IPS DF 4.7 (cell line): ENCODE measurements around the gene SUFU.
"Not testable (repeated sequence)": the region's sequence is repeated elsewhere in the genome, so short reads cannot be mapped to it uniquely, and the experiment has no call there.

ENCODE experiments used
- DNase-seq: peaks from one replicate; pipeline ENCODE4 v3.0.0-alpha.2; 2013; ENCODE audit warnings: low spot score; ENCODE audit errors: extremely low read depth

SUFU gene

DNA sequence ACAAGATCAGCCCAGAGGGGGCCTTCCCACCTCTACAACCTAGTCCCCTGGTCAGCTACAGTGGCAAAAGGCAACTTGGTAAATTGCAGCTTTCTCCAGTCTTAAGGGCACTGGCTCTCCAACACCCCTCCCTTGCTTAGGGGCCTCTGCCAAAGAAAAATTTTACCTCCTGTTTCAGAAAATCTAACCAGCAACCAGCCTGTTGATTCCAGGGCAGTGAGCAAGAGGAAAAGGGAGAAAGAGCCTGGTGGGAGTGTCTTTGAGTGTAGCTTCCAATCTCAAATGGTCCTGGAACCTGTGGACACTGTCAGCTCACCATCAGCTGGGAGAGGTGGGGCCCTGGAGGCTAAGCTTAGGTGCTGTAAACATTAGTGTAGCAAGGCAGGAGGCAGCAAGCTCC, 24.1 kb upstream of the SUFU start:
- no peak for DNase-seq

DNA sequence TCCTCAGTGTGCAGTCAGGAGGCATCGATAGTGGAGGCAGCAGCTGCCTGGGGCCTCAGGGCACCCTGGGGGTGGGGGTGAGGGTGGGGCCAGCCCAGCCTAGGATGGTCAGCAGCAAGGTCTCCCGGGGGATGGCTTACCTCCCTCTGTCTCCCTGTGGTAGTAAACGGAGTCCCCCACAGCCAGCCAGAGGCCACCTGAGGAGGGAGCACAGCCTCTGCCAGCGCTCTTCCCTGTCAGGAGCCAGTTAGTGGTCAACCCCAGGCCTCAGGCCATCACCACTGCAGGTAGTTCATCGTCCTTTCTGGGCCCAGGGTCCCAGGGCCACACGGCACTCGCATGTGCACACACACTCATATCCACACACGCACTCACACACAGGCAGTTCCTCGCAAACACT, 23.4 kb upstream of the SUFU start:
- no peak for DNase-seq

DNA sequence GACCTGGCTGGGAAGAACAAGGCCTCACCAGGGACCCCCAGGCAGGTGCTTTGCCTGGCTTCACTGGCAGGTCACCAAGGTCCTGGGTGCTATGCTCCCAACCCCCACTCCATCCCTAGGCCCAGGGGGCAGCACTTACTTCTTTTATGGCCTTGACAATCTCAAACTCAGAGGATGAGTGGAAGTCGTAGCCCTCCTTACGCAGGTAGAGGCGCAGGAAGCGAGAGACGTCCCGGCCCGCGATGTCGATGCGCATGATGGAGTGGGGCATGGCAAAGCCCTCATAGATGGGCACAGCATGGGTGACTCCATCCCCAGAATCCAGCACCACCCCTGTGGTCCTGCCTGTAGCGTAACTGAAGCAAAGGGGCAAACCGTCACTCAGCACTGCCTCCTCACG, 19.8 kb upstream of the SUFU start:
- no peak for DNase-seq

DNA sequence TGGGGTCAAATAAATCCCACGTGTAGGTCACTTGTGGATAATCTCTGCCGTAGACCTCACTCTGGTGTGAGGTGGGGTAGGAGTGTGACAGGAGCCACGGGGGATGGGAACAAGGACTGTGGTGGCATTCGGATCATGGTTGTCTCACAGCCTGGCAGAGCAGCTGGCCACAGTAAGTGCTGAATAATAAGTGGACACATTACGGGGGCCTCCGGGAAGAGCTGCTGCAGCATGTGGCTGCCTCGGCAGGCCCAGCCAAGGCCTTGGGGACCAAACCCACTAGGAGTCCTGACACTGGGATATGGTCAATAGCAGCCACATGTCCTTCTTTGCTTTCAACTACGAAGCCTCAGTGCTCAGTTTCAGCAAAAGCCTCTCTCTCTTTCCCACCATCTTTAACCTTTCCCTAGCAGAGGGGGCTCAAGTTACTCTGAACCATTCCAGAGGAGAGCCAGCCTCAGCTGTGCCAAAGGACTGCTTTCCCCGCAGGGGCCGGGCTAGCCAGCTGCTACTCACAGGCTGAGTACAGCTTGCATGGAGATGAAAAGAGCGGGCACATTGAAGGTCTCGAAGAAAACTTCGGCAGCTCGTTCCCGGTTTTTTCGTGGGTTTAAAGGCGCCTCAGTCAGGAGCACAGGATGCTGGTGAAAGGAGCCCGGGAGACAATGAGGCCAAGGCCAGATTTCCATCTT, 18.5 kb upstream of the SUFU start:
- DNase-seq: no peak

DNA sequence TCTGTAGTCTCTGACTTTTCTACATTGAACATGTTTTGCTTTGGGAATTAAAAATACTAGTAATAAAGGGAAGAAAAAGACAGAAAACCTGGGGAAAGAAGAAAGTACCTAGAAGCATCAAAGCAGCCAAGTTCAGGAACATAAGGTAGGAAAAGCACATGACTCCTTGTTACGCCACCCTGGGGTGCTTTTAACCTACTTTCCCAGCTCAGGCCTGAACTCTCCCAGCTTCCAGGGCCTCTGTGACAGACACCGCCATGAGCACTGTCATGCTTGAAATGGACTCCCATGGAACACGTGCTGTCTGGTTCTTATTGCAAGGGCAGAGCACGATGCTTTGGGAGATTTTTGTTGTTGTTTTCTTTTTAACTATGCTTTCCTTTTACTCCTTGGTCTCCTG, 12.6 kb upstream of the SUFU start:
- no peak for DNase-seq

DNA sequence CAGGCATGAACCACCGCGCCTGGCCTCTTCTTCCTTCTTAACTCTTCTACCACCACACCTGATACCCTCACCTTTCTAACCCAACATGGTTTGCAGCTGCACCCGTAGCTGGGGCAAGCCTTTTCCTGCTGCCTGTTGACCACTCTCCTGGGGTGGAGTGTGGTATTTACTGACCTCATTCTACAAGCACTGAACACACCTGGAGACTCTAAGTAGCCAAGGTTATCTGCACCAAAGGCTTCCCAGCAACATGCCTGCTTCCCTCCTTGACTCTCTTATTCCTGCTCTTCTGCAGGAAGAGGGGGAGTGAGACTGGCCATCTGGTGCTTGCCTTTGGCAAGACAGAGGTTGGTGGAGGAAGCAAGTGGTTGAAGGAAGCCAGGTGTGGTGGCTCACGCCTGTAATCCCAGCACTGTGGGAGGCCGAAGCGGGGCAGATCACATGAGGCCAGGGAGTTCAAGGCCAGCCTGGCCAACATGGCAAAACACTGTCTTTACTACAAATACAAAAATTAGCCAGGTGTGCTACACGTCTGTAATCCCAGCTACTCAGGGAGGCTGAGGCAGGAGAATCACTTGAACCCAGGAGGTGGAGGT, 11.3 kb upstream of the SUFU start:
- no peak for DNase-seq

DNA sequence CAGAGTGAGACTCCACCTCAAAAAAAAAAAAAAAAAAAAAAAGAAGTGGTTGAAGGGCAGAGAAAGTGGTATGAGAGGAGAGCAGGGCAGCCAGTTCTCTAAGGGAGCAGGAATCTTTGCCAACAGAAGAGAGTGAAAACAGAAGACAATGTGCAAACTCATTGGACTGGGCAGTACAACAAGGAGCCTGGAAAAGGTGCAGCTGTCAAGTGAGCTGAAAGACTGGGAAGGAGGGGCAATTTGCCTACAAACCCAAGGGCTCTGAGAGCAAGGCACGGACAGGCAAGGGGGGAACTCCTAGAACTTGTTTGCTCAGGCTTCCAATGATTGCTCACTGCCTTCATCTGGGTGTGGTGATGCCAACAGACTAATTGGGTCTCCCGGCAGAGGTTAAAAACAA, 10.8 kb upstream of the SUFU start:
- no peak for DNase-seq

DNA sequence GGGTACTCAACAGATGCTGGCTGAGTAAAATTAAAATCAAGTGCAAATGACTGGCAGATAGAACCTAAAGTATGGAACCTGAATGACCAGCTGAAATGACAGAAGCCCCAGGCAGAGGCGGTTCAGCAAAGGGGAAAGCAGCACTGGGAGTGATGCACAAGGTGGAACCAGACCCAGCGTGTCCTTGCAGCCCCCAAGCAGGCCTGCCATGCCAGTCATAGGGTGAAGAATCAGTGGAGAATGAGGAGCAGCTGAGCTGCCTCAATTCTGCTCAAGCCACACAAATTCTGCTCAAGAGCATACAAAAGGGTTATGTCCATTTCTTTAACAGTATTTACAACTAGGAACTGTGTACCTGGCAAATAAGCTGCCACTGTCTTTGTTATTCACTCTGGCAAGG, 10.0 kb upstream of the SUFU start:
- DNase-seq: no peak

DNA sequence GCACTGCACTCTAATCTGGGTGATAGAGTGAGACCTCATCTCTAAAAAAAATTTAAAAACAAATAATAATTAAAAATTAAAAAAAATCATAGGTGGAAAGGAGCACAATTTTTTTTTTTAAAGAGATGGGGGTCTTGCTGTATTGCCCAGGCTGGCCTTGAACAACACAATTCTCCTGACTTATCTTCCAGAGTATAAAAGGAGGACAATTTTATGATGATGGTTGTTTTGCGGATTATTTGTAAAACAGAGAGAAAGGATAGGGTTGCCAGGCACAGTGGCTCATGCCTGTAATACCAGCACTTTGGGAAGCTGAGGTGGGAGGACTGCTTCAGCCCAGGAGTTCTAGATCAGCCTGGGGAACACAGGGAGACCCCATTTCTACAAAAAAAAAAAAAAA, 6.2 kb upstream of the SUFU start:
- DNase-seq: no peak

DNA sequence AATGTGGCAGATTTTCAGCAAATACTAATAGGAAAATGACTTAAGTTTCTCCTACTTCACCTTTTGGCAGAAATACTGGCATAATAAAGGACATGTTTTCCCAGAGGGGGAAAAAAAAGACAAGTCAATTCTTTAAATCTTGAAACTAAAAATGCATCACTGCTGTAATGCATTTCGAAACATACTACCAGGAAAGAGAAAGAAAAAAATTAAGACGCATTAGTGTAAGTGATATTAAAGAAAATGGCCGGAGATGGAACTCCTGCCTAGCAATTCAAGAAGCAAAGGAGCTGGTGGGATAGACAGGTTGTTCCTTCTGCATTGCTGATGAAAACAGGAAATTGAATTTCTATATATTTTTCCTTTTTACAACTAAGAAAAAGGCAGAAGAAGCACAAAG, 4.4 kb upstream of the SUFU start:
- DNase-seq: no peak

DNA sequence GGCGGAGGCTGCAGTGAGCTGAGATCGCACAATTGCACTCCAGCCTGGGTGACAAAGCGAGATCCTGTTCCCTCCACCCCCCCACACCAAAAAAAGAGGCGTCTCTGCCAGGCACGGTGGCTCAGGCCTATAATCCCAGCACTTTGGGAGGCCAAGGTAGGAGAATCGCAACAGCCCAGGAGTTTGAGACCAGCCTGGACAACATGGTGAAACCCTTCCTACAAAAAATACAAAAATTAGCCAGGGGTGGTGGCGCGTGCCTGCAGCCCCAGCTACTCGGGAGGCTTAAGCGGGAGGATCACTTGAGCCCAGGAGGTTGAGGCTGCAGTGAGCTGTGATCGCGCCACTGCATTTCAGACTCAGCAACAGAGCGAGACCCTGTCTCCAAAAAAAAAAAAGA, 3.1 kb upstream of the SUFU start:
- not testable (repeated sequence) for DNase-seq

DNA sequence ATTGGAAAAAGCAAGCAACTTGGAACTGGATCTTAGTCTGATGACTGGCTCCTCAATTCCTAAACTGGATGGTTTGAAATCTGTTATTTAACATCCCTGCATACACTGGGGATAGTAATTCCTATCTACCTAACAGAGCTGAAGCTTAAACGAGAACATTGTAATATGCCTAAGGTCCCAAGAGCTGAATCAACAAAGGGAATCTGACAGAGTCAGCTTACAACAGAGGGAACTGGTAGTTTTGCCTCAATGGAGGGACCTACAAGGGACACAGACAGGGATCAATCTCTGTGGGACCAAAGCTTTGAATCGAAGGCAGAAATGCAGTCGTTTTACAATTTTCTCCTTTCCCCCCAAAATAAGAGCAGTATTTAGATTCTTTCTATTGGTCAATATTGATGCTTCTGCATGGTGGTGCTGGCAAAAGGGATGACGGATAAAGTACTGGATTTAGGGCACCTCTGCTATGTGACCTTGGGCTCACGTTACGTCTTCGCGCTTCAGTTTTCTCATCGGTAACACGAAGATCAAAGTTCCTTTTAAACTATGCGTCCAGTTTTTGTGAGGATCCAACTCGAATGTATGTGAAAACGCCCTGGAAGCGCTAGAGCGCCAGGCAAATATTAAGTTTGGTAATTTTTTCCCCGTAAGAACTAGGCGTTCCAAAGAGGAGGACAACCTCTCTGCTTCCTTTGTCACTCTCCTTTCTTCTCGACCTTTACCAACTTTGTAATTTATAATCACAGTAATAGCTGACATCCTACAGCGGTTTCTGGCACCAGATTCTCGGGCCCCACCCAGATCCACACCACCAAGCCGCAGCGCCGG, 2.4 kb upstream of the SUFU start:
- no peak for DNase-seq

DNA sequence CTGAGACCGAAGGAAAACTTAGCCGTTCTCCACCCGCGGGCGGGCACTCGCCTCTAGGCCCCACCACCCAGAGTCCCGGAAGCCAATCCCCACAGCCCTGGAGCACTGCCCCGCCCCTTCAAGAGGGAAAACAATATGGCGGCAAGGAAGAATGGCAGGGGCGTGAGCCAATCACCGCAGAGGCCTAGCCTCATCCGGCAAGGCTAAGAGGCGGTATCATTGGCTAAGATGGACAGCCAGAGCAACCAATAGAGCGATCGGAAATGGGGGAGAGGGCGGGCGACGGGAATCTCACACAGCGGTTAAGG, 1.8 kb upstream of the SUFU start:
- peak; percentile 90 for DNase-seq

DNA sequence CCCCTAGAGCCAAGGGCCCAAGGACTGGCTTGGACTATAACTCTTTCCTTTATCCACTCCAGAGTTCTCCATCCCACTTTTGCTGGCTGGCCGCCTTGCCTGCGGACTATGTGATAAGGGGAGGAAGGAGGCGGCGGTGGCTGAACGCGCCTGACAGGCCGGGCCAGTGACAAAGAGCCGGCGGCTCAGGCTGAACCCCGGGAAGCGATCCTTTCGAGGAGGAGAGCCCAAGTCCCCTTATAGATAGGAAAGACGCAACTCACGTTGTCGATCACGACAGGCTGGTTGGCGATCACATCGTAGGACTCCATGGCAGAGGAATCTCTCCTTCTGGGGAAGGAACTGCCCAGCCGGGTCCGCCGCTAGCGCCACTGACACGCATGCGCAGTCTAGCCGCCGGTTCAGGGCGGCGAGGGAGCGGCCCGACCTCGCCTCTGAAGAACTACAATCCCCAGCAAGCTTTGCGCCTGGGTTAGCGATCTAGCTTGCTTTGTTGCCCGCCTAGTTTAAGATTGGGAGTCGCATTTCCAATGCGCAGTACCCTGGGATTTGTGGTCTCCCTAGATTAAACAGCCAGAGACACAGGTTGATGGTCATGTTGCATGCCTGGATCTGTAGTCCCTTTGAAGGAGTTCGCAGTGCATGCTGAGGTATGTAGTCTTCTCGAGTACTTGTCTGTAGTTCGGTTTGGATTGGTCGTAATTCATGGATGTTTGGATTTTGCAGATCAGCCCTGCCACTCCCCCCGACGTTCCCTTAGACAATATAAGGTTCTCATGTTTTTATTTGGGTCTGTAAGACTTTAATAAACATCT, 1.2 kb upstream of the SUFU start, which contains the start of gene ACTR1A:
Gene ACTR1A, minus strand, starts transcription at position 376 of the 815 bp plus-strand sequence. Its CDS starts 65 bp downstream, at position 311.
- peak; percentile 99 for DNase-seq

DNA sequence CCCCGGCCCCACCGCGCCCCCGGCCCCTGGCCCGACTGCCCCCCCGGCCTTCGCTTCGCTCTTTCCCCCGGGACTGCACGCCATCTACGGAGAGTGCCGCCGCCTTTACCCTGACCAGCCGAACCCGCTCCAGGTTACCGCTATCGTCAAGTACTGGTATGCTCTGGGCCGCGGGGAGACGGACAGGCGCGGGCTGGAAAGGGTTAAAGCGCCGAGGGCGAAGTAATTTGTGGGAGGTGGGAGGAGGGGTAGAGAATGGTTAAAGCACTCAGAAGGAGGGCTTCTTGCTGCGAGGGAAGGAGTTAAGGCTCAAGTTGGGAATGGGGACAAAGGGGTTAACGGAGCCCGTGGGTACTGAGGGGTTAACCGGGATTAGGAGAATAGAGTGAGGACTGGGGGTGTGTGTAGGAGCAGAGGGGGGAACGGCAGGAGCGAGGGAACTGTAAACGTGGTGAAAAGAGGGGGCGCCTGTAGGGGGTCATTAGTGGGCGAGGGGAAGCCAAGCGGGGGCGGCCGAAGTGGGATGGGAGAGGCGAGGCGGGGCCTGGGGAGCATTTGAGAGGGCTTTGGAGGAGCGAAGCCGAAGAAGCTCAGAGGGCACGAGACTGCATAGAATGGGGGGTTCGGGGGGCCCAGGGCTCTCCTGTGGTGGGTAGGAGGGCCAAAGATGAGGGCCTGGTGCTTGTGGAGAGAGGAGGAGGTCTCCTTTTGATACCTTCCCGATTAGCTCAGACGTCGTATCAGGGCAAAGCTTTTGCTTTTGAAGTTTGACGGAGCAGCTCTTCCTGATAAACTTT, 605 bp downstream of the SUFU start:
- DNase-seq: peak; percentile 38

DNA sequence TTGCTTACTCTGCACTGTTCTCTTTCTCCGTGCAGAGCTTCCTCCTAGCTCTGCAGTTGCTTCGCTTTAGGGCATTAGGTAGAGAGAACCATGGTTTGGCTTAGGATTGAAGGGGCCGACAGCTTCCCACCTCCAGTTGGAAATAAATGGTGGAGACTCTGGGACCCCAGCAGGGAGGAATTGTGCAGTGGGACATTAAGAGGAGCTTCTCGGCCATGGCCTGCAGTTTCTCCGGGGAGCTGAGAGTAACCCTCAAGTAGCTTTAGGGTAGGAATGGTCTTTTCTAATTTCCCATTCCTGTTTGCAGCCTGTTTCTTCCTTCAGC, 1.2 kb downstream of the SUFU start:
- DNase-seq: no peak

DNA sequence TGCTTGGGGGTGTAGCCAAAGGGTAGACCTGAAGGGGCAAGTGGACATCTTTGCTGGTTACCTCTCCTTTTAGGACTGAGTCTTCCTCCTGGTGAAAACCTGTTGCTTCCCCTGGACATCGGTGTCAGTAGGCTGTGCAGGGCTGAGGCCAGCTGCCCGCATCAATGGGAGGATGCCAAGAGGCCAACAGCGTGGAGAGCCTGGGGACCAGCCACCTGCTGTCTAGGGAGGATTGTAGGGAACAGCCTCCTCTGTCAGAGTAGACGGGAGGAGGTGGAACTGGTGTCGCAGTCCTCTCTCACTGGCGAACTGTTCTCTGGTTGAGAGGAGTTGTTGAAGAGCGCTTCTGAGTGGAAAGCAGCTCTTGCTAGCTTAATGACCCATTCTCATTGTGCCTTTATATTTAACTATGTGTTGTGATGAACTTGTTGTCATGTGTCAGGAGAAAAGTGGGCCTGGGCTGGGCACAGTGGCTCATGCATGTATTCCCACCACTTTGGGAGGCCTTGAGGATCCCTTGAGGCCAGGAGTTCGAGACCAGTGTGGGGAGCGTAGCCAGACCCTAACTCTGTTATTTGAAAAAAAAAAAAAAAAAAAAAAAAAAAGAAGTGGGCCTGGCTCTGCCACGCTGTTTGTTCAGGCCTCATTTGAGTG, 1.8 kb downstream of the SUFU start:
- no peak for DNase-seq

DNA sequence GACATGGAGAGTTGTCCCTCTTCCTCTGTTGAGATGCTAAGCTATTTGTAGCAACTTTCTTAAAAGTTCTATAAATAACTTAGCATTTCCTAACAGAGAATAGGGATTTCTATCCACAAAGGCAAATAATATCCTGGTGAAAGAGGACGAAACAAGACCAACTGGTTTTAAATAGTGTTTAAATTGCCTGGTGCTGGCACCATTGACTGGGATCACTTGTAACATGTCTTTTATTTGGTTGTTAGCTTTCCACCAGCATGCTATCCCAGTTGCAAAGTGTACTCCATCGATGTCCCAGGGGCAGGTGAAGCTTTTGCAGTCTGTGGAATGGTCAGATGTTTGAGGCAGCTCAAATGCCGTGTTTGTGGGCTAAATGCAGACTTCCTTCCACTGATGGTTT, 3.7 kb downstream of the SUFU start:
- no peak for DNase-seq

DNA sequence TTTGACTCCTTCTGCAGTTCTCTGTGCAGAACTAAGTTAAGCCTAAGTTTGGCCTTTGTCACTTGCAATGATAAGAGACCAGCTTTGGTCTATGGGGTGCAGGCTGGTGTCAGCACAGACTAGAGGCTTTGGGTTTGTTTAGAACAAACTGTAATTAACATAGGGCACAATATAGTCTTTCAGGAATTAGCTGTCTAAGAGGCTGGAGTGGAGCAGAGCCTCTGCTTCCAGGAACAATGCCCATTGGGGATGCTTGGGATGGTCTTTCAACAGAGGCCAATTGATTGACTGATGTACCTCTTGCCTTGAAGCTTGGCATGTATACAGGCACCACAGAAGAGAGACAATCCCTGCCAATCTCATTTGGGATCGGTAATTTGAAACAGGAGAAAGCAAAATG, 4.7 kb downstream of the SUFU start:
- no peak for DNase-seq

DNA sequence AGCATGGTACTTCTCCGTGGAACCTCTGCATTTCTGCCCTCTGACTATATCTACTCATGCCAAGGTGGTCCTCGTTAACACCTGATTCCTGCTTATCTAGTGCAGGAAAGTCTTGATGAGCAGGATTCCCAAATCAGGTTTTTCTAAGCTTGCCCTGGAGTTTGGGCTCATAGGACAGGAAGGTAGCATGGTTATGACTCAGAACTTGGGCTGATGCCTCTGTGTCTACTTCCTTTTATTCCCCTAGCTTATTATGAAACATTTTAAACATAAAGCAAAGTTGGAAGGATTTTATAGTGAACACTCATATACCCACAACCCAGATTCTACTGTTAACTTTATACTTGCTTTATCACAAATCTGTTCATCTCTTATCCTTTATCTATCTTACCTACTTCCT, 5.6 kb downstream of the SUFU start:
- no peak for DNase-seq
